HepG2 (cell line): ENCODE results near the gene CCL3. TPM values are rescaled to one million over a fixed set of nuclear protein-coding genes. Genes with fewer than 3 reads are reported as not detected.

Experiments
- ATAC-seq: fragments of 200-7000 bp; cut with Tn5 transposase; 3 replicates; pipeline ENCODE4 v1.9.1; 2020; ENCODE audit warnings: mild to moderate bottlenecking, moderate library complexity
- BruUV-seq: library from RNA; stranded (reverse); fragments of 400-500 nt; replicated peaks from 2 replicates; lab custom pipeline; 2021; lab: Mats Ljungman, UMichigan
- CTCF ChIA-PET: fragments of 300-600 bp; formaldehyde crosslinking; extraction: SDS; loops from one replicate; lab custom pipeline; 2021; ENCODE audit warnings: low total read pairs, inconsistent platforms, low intra/inter-chr PET ratio; lab: Yijun Ruan, JAX
- POLR2A ChIA-PET: fragments of 350-600 bp; sonication (Branson Sonifier 250); formaldehyde crosslinking; loops from one replicate; lab custom pipeline; 2020; ENCODE audit warnings: antibody characterized with exemption, inconsistent platforms; lab: Yijun Ruan, JAX
- DNase-seq: peaks from one replicate; pipeline ENCODE4 v3.0.0-alpha.2; 2015; ENCODE audit warnings: low spot score
- FAIRE-seq: peaks from 3 replicates; lab custom pipeline; 2011; peaks lifted over from hg19 to GRCh38; lab: Jason Lieb, UNC
- H2AFZ ChIP-seq: one replicate; pipeline ENCODE4 v1.6.1; 2011; ENCODE audit warnings: low read length, inconsistent platforms
- H3K27ac ChIP-seq: fragments of 300-600 bp; 3 replicates; pipeline ENCODE4 v1.8.0; 2011; ENCODE audit warnings: mixed run types, mild to moderate bottlenecking, mixed read lengths, low read length, inconsistent platforms; ENCODE audit not compliant: insufficient read depth; ENCODE audit errors: extremely low read length
- H3K27me3 ChIP-seq, 2 experiments: fragments of 200-600 bp in 1 of 2; 2 replicates in 1 of 2; 3 replicates in 1 of 2; pipeline versions ENCODE4 v1.6.0 to v1.8.0; 2011; ENCODE audit warnings: low read length in 2 of 2, mild to moderate bottlenecking in 2 of 2, moderate library complexity in 2 of 2, inconsistent platforms in 1 of 2; ENCODE audit not compliant: insufficient read depth in 2 of 2, control insufficient read depth in 1 of 2
- H3K36me3 ChIP-seq, 2 experiments: fragments of 200-600 bp in 1 of 2; replicated peaks in 1 of 2; 2 replicates in 1 of 2; 3 replicates in 1 of 2; pipeline versions ENCODE4 v1.5.1 to v1.8.0; 2011; ENCODE audit warnings: low read length in 2 of 2, inconsistent platforms in 1 of 2; ENCODE audit not compliant: insufficient read depth in 2 of 2, control insufficient read depth in 1 of 2
- H3K4me1 ChIP-seq: 2 replicates; pipeline ENCODE4 v1.5.1; 2012; ENCODE audit warnings: low read length, inconsistent platforms; ENCODE audit not compliant: insufficient read depth
- H3K4me2 ChIP-seq: 2 replicates; pipeline ENCODE4 v1.6.0; 2011; ENCODE audit warnings: low read depth, low read length, inconsistent platforms
- H3K4me3 ChIP-seq, 3 experiments: fragments of 200-600 bp in 1 of 3; sonication (generic), shearing (Covaris generic) in 1 of 3; replicated peaks in 1 of 3; 2 replicates each; pipeline ENCODE4 v1.5.1; 2011 to 2016; ENCODE audit warnings: low read length in 3 of 3, inconsistent platforms in 2 of 3, low read depth in 2 of 3, mild to moderate bottlenecking in 2 of 3, control low read depth in 1 of 3, mixed read lengths in 1 of 3; ENCODE audit not compliant: insufficient read depth in 1 of 3
- H3K79me2 ChIP-seq: one replicate; pipeline ENCODE4 v1.6.1; 2011; ENCODE audit warnings: low read length, inconsistent platforms; ENCODE audit not compliant: insufficient read depth
- H3K9ac ChIP-seq: 2 replicates; pipeline ENCODE4 v1.6.0; 2011; ENCODE audit warnings: mild to moderate bottlenecking, low read depth, low read length, inconsistent platforms; ENCODE audit not compliant: insufficient read depth
- H3K9me3 ChIP-seq: 2 replicates; pipeline ENCODE4 v1.5.1; 2012; ENCODE audit warnings: mild to moderate bottlenecking, low read length
- H4K20me1 ChIP-seq: 2 replicates; pipeline ENCODE4 v1.6.0; 2011; ENCODE audit warnings: inconsistent platforms, mild to moderate bottlenecking, low read length, moderate library complexity; ENCODE audit not compliant: insufficient read depth
- CCAR2 ChIP-seq: fragments of 200-400 bp; formaldehyde crosslinking; optimal IDR thresholded peaks from 2 replicates; pipeline ENCODE3; 2018; ENCODE audit warnings: low read depth, mild to moderate bottlenecking, low read length, moderate library complexity
- CREB1 ChIP-seq, 2 experiments: fragments of 450-650 bp in 1 of 2; IDR thresholded peaks; 2 replicates each; pipeline ENCODE4 v1.6.1; 2016 to 2017; ENCODE audit warnings: control low read depth in 1 of 2, mild to moderate bottlenecking in 1 of 2, missing compliant biosample characterization in 1 of 2, missing genetic modification characterization in 1 of 2
- GABPA ChIP-seq, 2 experiments: IDR thresholded peaks; 2 replicates each; pipeline ENCODE4 v1.6.1; 2011 to 2016; ENCODE audit warnings: low read depth in 2 of 2, low read length in 1 of 2, missing biosample characterization in 1 of 2, missing genetic modification characterization in 1 of 2
- HCFC1 ChIP-seq: fragments of 150-350 bp; IDR thresholded peaks from 2 replicates; pipeline ENCODE4 v1.6.1; 2014; ENCODE audit warnings: low read depth, low read length
- HES4 ChIP-seq: sonication (generic); formaldehyde crosslinking; IDR thresholded peaks from 2 replicates; pipeline ENCODE4 v1.9.0; 2021; ENCODE audit warnings: mild to moderate bottlenecking, missing genetic modification reagents, borderline replicate concordance
- MAFG ChIP-seq: sonication (generic); formaldehyde crosslinking; IDR thresholded peaks from 2 replicates; pipeline ENCODE4 v1.5.1; 2020; ENCODE audit warnings: mild to moderate bottlenecking, missing genetic modification reagents
- MTA3 ChIP-seq: sonication (generic); formaldehyde crosslinking; IDR thresholded peaks from 2 replicates; pipeline ENCODE4 v1.4.0; 2020; ENCODE audit warnings: missing genetic modification reagents
- RAD51 ChIP-seq: fragments of 450-650 bp; IDR thresholded peaks from 2 replicates; pipeline ENCODE4 v1.6.1; 2016; ENCODE audit warnings: borderline replicate concordance
- STAT6 ChIP-seq: sonication (generic); formaldehyde crosslinking; IDR thresholded peaks from 2 replicates; pipeline ENCODE4 v1.4.0; 2020; ENCODE audit warnings: missing genetic modification reagents, mild to moderate bottlenecking, borderline replicate concordance
- SUZ12 ChIP-seq: fragments of 150-350 bp; IDR thresholded peaks from 2 replicates; pipeline ENCODE4 v1.6.1; 2014; ENCODE audit warnings: low read depth, low read length
- ZHX2 ChIP-seq, 2 experiments: sonication (generic) in 1 of 2; formaldehyde crosslinking in 1 of 2; IDR thresholded peaks; 2 replicates each; pipeline versions ENCODE4 v1.6.1 to v1.9.0; 2014 to 2022; ENCODE audit warnings: antibody characterized with exemption in 1 of 2, borderline replicate concordance in 1 of 2, inconsistent platforms in 1 of 2, low read depth in 1 of 2, missing genetic modification reagents in 1 of 2
- ZNF30 ChIP-seq: sonication (generic); formaldehyde crosslinking; IDR thresholded peaks from 2 replicates; pipeline ENCODE4 v1.5.0; 2020; ENCODE audit warnings: mild to moderate bottlenecking, missing genetic modification reagents
- ZNF510 ChIP-seq: sonication (generic); formaldehyde crosslinking; IDR thresholded peaks from 2 replicates; pipeline ENCODE4 v1.4.0; 2020; ENCODE audit warnings: low read depth, mild to moderate bottlenecking, missing genetic modification reagents
- ZNF614 ChIP-seq: IDR thresholded peaks from 2 replicates; pipeline ENCODE4 v1.6.1; 2018; ENCODE audit warnings: missing biosample characterization, missing genetic modification reagents, inconsistent platforms, borderline replicate concordance
- ZNF878 ChIP-seq: sonication (generic); formaldehyde crosslinking; IDR thresholded peaks from 2 replicates; pipeline ENCODE4 v1.8.1; 2023; ENCODE audit warnings: mild to moderate bottlenecking, missing genetic modification reagents, moderate library complexity
- ZSCAN9 ChIP-seq: IDR thresholded peaks from 2 replicates; pipeline ENCODE4 v1.6.1; 2016; ENCODE audit warnings: borderline replicate concordance
- WGBS: methylation state at CpG from one replicate; pipeline ENCODE4 v1.1.6; 2017; ENCODE audit warnings: low lambda C conversion rate; 5-methylcytosine and 5-hydroxymethylcytosine counted together
- in situ Hi-C: cut with HindIII; loops from 2 replicates; pipeline ENCODE4 v1.10.0; 2017; ENCODE audit warnings: low pct_unique_long_range_greater_than_20kb; ENCODE audit not compliant: extremely low pct_ligation_motif_present
- intact Hi-C: fragments of 100-400 bp; cut with micrococcal nuclease; formaldehyde crosslinking; loops from one replicate; pipeline ENCODE4 v1.10.0; 2022; ENCODE audit not compliant: unreplicated experiment
- polyA plus RNA-seq, 8 experiments: library from polyadenylated mRNA; depleted of rRNA in 3 of 8; stranded (reverse) in 7 of 8; unstranded in 1 of 8; fragments of >200 nt; fragmentation: Illumina TruSeq in 4 of 8; extraction: Trizol in 4 of 8; gene quantifications; 2 replicates each; pipeline versions ENCODE4 v1.2.1 to v1.2.3, GENCODE V29; 2011 to 2016; ENCODE audit warnings: low read depth in 4 of 8, missing spikeins in 1 of 8, mixed read lengths in 1 of 8; ENCODE audit not compliant: insufficient read depth in 1 of 8
- total RNA-seq, 5 experiments: library from RNA; depleted of rRNA; stranded (reverse); fragments of >200 nt; fragmentation: Illumina TruSeq; extraction: Trizol; gene quantifications; 2 replicates each; pipeline ENCODE4 v1.2.3, GENCODE V29; 2016; ENCODE audit warnings: low read depth in 1 of 5

The CCL3 gene
- total and polyA plus RNA-seq, 2 of the 13 experiments (the other 11 are each of a cell fraction or from before 2014, with no cell fraction given): not detected

- TF ChIP-seq CREB1 (IDR thresholded peaks at IDR 0.05): no peak
- no peak for TF ChIP-seq CREB1 (CRISPR knock-in tag; IDR thresholded peaks at IDR 0.05)
Observed at GRCh38 chr17:36094746-36095145, 4.8 kb upstream of the CCL3 start (continued).

GRCh38 chr17:36094232-36094631 is 4.3 kb upstream of the CCL3 start:
- Histone ChIP-seq H3K9me3 (no peaks in the 10 kb centered on the region), H3K79me2 (no peaks in the 10 kb centered on the region), H3K4me2 (no peak overlapping the region), H4K20me1 (no peaks in the 10 kb centered on the region), H3K27ac (no peak overlapping the region), H3K36me3 (no peaks in the 10 kb centered on the region), H3K9ac (no peak overlapping the region), H3K4me3 (no peak overlapping the region), H3K27me3 (no peaks in the 10 kb centered on the region), H3K4me1 (no peaks in the 10 kb centered on the region), H2AFZ (no peak overlapping the region)
- CTCF ChIA-PET: no interaction called here
- no TSS peak for BruUV-seq
- FAIRE-seq: no peak
- intact Hi-C loops (no loop called here), in situ Hi-C loops (no loop called here)
- 3% methylated on average over 1 of the region's 1 CpG for WGBS
- ATAC-seq: no peak
- no peak for DNase-seq
- POLR2A ChIA-PET: no interaction called here
- TF ChIP-seq GABPA (IDR thresholded peaks at IDR 0.05; ENCODE audit: low read depth, low read length) (no peak), GABPA (CRISPR knock-in tag; IDR thresholded peaks at IDR 0.05; ENCODE audit: low read depth) (no peak), MTA3 (CRISPR knock-in tag) (no peak), HCFC1 (no peak), CCAR2 (no peak), ZNF878 (CRISPR knock-in tag) (no peak), HES4 (CRISPR knock-in tag) (no peak), MAFG (no peak), ZSCAN9 (no peak), RAD51 (no peak), ZNF614 (CRISPR knock-in tag) (no peak), STAT6 (CRISPR knock-in tag) (no peak), ZNF30 (CRISPR knock-in tag) (no peak), SUZ12 (no peak), ZHX2 (IDR thresholded peaks at IDR 0.05; ENCODE audit: low read depth) (no peak), ZHX2 (CRISPR knock-in tag; IDR thresholded peaks at IDR 0.05; ENCODE audit: borderline replicate concordance) (no peak), ZNF510 (CRISPR knock-in tag) (no peak)
